ENCODE results near the gene TBC1D22A. TPM values are rescaled to one million over a fixed set of nuclear protein-coding genes. Genes with fewer than 3 reads are reported as not detected.

TBC1D22A gene
- total RNA-seq, 4 donors from 2014 or later: 31.2 to 111 (median 41.8) TPM

- intact Hi-C loops (cut with DNase I; ENCODE audit: low total_unique reads): no loop called here
- TF ChIP-seq POLR2AphosphoS5 (IDR thresholded peaks at IDR 0.05): no peak
- no peak for TF ChIP-seq CTCF (IDR thresholded peaks at IDR 0.05)
- no peak for TF ChIP-seq EP300 (IDR thresholded peaks at IDR 0.05; ENCODE audit: low read depth)
- TF ChIP-seq POLR2A (IDR thresholded peaks at IDR 0.05): no peak
- WGBS, 2 donors (ENCODE audit: low coverage in 1 of 2): 93 to 100% methylated on average over 1 to 20 of the region's 21 CpGs
- Histone ChIP-seq H3K27me3 (no peaks in the 10 kb centered on the region), H3K4me1 (peaks cover 0 to 11% (median 2%) of the 10 kb centered on the region in 4 donors), H3K27ac (no peak overlapping the region), H3K9me3 (no peaks in the 10 kb centered on the region), H3K36me3 (no peaks in the 10 kb centered on the region), H3K4me3 (no peak overlapping the region)
- in situ Hi-C loops (cut with MboI; ENCODE audit: low pct_ligation_motif_present in 1 of 4, low pct_unique_long_range_greater_than_20kb in 1 of 4, low sequenced_read_pairs in 3 of 4): no loop called here
- no peak for DNase-seq
Observed at GRCh38 chr22:47128622-47129215, 366.3 kb downstream of the TBC1D22A start.

GRCh38 chr22:47129902-47130635 lies 367.6 kb downstream of the TBC1D22A start:
- H3K27ac ChIP-seq: peak overlapping the region in 3 of 4 donors; percentile 10 to 58 (median 36)
- intact Hi-C loops (cut with DNase I; ENCODE audit: low total_unique reads): no loop called here

GRCh38 chr22:47130883-47131631 lies 368.6 kb downstream of the TBC1D22A start:
- no peak overlapping the region for H3K27ac ChIP-seq
- 90 to 100% methylated on average over 1 to 16 of the region's 16 CpGs for WGBS, 2 donors (ENCODE audit: low coverage in 1 of 2)

More at GRCh38 chr22:47129902-47130635, 367.6 kb downstream of the TBC1D22A start:
- TF ChIP-seq EP300 (IDR thresholded peaks at IDR 0.05; ENCODE audit: low read depth) (no peak), CTCF (IDR thresholded peaks at IDR 0.05) (peak in 2 of 5 experiments; percentile 15 to 21), POLR2AphosphoS5 (IDR thresholded peaks at IDR 0.05) (peak; percentile 45 to 85 (median 63)), POLR2A (IDR thresholded peaks at IDR 0.05) (peak; percentile 52)
- DNase-seq: peak; percentile 89
- H3K27me3 ChIP-seq: no peaks in the 10 kb centered on the region
- in situ Hi-C loops (cut with MboI; ENCODE audit: low pct_ligation_motif_present in 1 of 4, low pct_unique_long_range_greater_than_20kb in 1 of 4, low sequenced_read_pairs in 3 of 4): no loop called here
- no peaks in the 10 kb centered on the region for H3K36me3 ChIP-seq
- no peak overlapping the region for H3K4me3 ChIP-seq
- H3K9me3 ChIP-seq: no peaks in the 10 kb centered on the region
- 72 to 82% methylated on average over 2 to 21 of the region's 21 CpGs for WGBS, 2 donors (ENCODE audit: low coverage in 1 of 2)
- H3K4me1 ChIP-seq: peaks cover 0 to 11% (median 2%) of the 10 kb centered on the region in 4 donors

More at GRCh38 chr22:47130883-47131631, 368.6 kb downstream of the TBC1D22A start:
- no peaks in the 10 kb centered on the region for H3K9me3 ChIP-seq
- no peaks in the 10 kb centered on the region for H3K27me3 ChIP-seq
- TF ChIP-seq POLR2A (IDR thresholded peaks at IDR 0.05) (no peak), POLR2AphosphoS5 (IDR thresholded peaks at IDR 0.05) (no peak), EP300 (IDR thresholded peaks at IDR 0.05; ENCODE audit: low read depth) (no peak), CTCF (IDR thresholded peaks at IDR 0.05) (no peak)
- H3K4me1 ChIP-seq: peaks cover 0 to 11% (median 2%) of the 10 kb centered on the region in 4 donors
- intact Hi-C loops (cut with DNase I; ENCODE audit: low total_unique reads) (no loop called here), in situ Hi-C loops (cut with MboI; ENCODE audit: low pct_ligation_motif_present in 1 of 4, low pct_unique_long_range_greater_than_20kb in 1 of 4, low sequenced_read_pairs in 3 of 4) (no loop called here)
- DNase-seq: no peak
- H3K4me3 ChIP-seq: no peak overlapping the region
- H3K36me3 ChIP-seq: no peaks in the 10 kb centered on the region

Measured in transverse colon (tissue), 4 donors.